Activated B cell treated with CpG ODN at 0.5 μM for 24 hours (primary cell): Measurements from ENCODE around the gene FHAD1. TPM values are rescaled to one million over a fixed set of nuclear protein-coding genes. Genes with fewer than 3 reads are reported as not detected.
"Not testable (repeated sequence)": the region's sequence is repeated elsewhere in the genome, so short reads cannot be mapped to it uniquely, and the experiment has no call there.

Experiments
- ATAC-seq: fragments of 200-7000 bp; cut with Tn5 transposase; one replicate; pipeline ENCODE4 v1.10.0; 2021; ENCODE audit warnings: low read depth, mild to moderate bottlenecking, moderate library complexity
- CTCF ChIA-PET: fragments of 350-600 bp; sonication (Branson Sonifier 250); formaldehyde crosslinking; loops from one replicate; lab custom pipeline; 2021; ENCODE audit warnings: antibody characterized with exemption; lab: Charles Lee
- POLR2A ChIA-PET: fragments of 350-600 bp; sonication (Branson Sonifier 250); formaldehyde crosslinking; loops from one replicate; lab custom pipeline; 2021; ENCODE audit warnings: antibody characterized with exemption; lab: Charles Lee
- DNase-seq: peaks from one replicate; pipeline ENCODE4 v3.0.0; 2022
- H3K27ac Mint-ChIP-seq: one replicate; pipeline ENCODE4 v1.8.0; 2020; ENCODE audit warnings: mixed read lengths
- H3K27me3 Mint-ChIP-seq: one replicate; pipeline ENCODE4 v1.8.0; 2021; ENCODE audit warnings: mixed read lengths
- H3K36me3 Mint-ChIP-seq: one replicate; pipeline ENCODE4 v1.8.0; 2021; ENCODE audit warnings: low read depth, mixed read lengths
- H3K4me1 Mint-ChIP-seq: one replicate; pipeline ENCODE4 v1.8.0; 2021; ENCODE audit warnings: mixed read lengths
- H3K4me3 Mint-ChIP-seq: one replicate; pipeline ENCODE4 v1.8.0; 2020; ENCODE audit warnings: mild to moderate bottlenecking, mixed read lengths
- H3K9me3 Mint-ChIP-seq: one replicate; pipeline ENCODE4 v1.8.0; 2020; ENCODE audit warnings: mixed read lengths
- CTCF ChIP-seq: fragments of 200-600 bp; IDR thresholded peaks from one replicate; pipeline ENCODE4 v1.8.0; 2022; ENCODE audit warnings: antibody characterized with exemption, mild to moderate bottlenecking
- intact Hi-C: fragments of 100-400 bp; cut with micrococcal nuclease; formaldehyde crosslinking; loops from one replicate; pipeline ENCODE4 v1.15.1; 2024
- total RNA-seq: library from RNA; stranded (reverse); gene quantifications from 2 replicates; pipeline ENCODE4 v1.2.3, GENCODE V29; 2022

FHAD1 gene
- total RNA-seq, 1 donor from 2014 or later = not detected

- intact Hi-C loops = no loop called here
- POLR2A ChIA-PET = no interaction called here
- no peak overlapping the region for H3K27ac Mint-ChIP-seq
- peaks cover 25% of the 10 kb centered on the region for H3K4me1 Mint-ChIP-seq
- H3K4me3 Mint-ChIP-seq = peak overlapping the region; percentile 53
- no peak for ATAC-seq
- H3K9me3 Mint-ChIP-seq = no peaks in the 10 kb centered on the region
- H3K36me3 Mint-ChIP-seq = no peaks in the 10 kb centered on the region
- TF ChIP-seq CTCF = no peak
- H3K27me3 Mint-ChIP-seq = peaks cover 16% of the 10 kb centered on the region
- peak; percentile 16 for DNase-seq
- CTCF ChIA-PET = interaction anchor here (1.2 to 1.5 kb wide), 2 partner anchors 45 to 62 kb away, joined by 5 to 6 read pairs; no protein-coding TSS in a partner anchor
Measured at GRCh38 chr1:15386164-15386749, 139.2 kb downstream of the FHAD1 start.

GRCh38 chr1:15388201-15388880 lies 141.3 kb downstream of the FHAD1 start:
- H3K4me1 Mint-ChIP-seq = peaks cover 25% of the 10 kb centered on the region
- ATAC-seq (no peak), DNase-seq (no peak)
- no peak overlapping the region for H3K4me3 Mint-ChIP-seq
- H3K36me3 Mint-ChIP-seq = no peaks in the 10 kb centered on the region
- intact Hi-C loops = no loop called here
- POLR2A ChIA-PET = no interaction called here
- peaks cover 20% of the 10 kb centered on the region for H3K27me3 Mint-ChIP-seq
- CTCF ChIA-PET = interaction anchor here (0.9 kb wide), 1 partner anchor 65 kb away, joined by 3 read pairs; no protein-coding TSS in a partner anchor
- no peak overlapping the region for H3K27ac Mint-ChIP-seq
- H3K9me3 Mint-ChIP-seq = no peaks in the 10 kb centered on the region
- no peak for TF ChIP-seq CTCF

- DNase-seq, H3K9me3 Mint-ChIP-seq, H3K36me3 Mint-ChIP-seq, intact Hi-C loops, H3K4me3 Mint-ChIP-seq, POLR2A ChIA-PET, H3K27ac Mint-ChIP-seq, ATAC-seq, CTCF ChIA-PET: not testable (repeated sequence)
- Mint-ChIP-seq H3K4me1 (peaks cover 16% of the 10 kb centered on the region), H3K27me3 (peaks cover 20% of the 10 kb centered on the region)
Measured at GRCh38 chr1:15389828-15390227, 142.8 kb downstream of the FHAD1 start.

GRCh38 chr1:15390667-15391066 lies 143.6 kb downstream of the FHAD1 start:
- Mint-ChIP-seq H3K27ac (no peak overlapping the region), H3K4me3 (no peak overlapping the region)
- intact Hi-C loops = no loop called here

GRCh38 chr1:15391366-15391765 lies 144.3 kb downstream of the FHAD1 start:
- Mint-ChIP-seq H3K36me3 (no peaks in the 10 kb centered on the region), H3K27me3 (peaks cover 17% of the 10 kb centered on the region), H3K4me1 (peaks cover 5% of the 10 kb centered on the region), H3K27ac (no peak overlapping the region), H3K9me3 (no peaks in the 10 kb centered on the region), H3K4me3 (no peak overlapping the region)
- no peak for ATAC-seq
- ChIA-PET CTCF (no interaction called here), POLR2A (no interaction called here)
- TF ChIP-seq CTCF = no peak
- intact Hi-C loops = no loop called here
- no peak for DNase-seq

More at GRCh38 chr1:15390667-15391066, 143.6 kb downstream of the FHAD1 start:
- CTCF ChIA-PET = no interaction called here
- Mint-ChIP-seq H3K9me3 (no peaks in the 10 kb centered on the region), H3K4me1 (peaks cover 10% of the 10 kb centered on the region), H3K27me3 (peaks cover 17% of the 10 kb centered on the region), H3K36me3 (no peaks in the 10 kb centered on the region)
- ATAC-seq = no peak
- no peak for DNase-seq
- no peak for TF ChIP-seq CTCF
- POLR2A ChIA-PET = no interaction called here
